B cell (primary cell): Measurements from ENCODE around the gene ADAMTS12. TPM values are rescaled to one million over a fixed set of nuclear protein-coding genes. Genes with fewer than 3 reads are reported as not detected.

Experiments
- ATAC-seq: fragments of 200-7000 bp; cut with Tn5 transposase; one replicate; pipeline ENCODE4 v1.10.0; 2021; ENCODE audit warnings: low read depth, mild to moderate bottlenecking, moderate number of reproducible peaks, moderate library complexity
- CTCF ChIA-PET: fragments of 350-600 bp; sonication (Branson Sonifier 250); formaldehyde crosslinking; loops from one replicate; lab custom pipeline; 2021; ENCODE audit warnings: antibody characterized with exemption, inconsistent platforms; lab: Charles Lee
- POLR2A ChIA-PET: fragments of 350-600 bp; sonication (Branson Sonifier 250); formaldehyde crosslinking; loops from one replicate; lab custom pipeline; 2021; ENCODE audit warnings: antibody characterized with exemption; lab: Charles Lee
- DNase-seq: peaks from one replicate; pipeline ENCODE4 v3.0.0; 2013
- H2AFZ ChIP-seq: 2 replicates; pipeline ENCODE4 v1.6.1; 2012; ENCODE audit warnings: mild to moderate bottlenecking, low read depth, low read length; ENCODE audit not compliant: insufficient read depth, poor library complexity, severe bottlenecking
- H3K27ac ChIP-seq, 2 donors: 1 replicate in 1 of 2; 2 replicates in 1 of 2; pipeline ENCODE4 v1.5.1; 2012 to 2013; ENCODE audit warnings: low read length in 2 of 2, mild to moderate bottlenecking in 2 of 2, moderate library complexity in 1 of 2
- H3K27me3 ChIP-seq, 4 experiments: fragments of 200-600 bp in 1 of 4; sonication (generic) in 1 of 4; replicated peaks in 1 of 4; 1 replicate in 2 of 4; 2 replicates in 2 of 4; pipeline versions ENCODE4 v1.6.1 to v1.7.0; 2013 to 2016; ENCODE audit warnings: low read length in 3 of 4, mild to moderate bottlenecking in 2 of 4, mixed read lengths in 1 of 4, moderate library complexity in 1 of 4; ENCODE audit not compliant: insufficient read depth in 4 of 4, control insufficient read depth in 3 of 4; ENCODE audit errors: control extremely low read depth in 1 of 4
- H3K36me3 ChIP-seq, 2 experiments: replicated peaks in 1 of 2; 1 replicate in 1 of 2; 2 replicates in 1 of 2; pipeline versions ENCODE4 v1.6.1 to v1.7.1; 2013; ENCODE audit warnings: low read length in 1 of 2; ENCODE audit not compliant: insufficient read depth in 2 of 2, control insufficient read depth in 1 of 2; ENCODE audit errors: control extremely low read depth in 1 of 2, extremely low read depth in 1 of 2
- H3K4me1 ChIP-seq, 2 donors: fragments of 200-600 bp in 1 of 2; sonication (generic) in 1 of 2; 1 replicate in 1 of 2; 2 replicates in 1 of 2; pipeline versions ENCODE4 v1.5.1 to v1.6.1; 2013 to 2017; ENCODE audit warnings: low read length in 2 of 2; ENCODE audit not compliant: control insufficient read depth in 2 of 2, insufficient read depth in 2 of 2
- H3K4me2 ChIP-seq: replicated peaks from 2 replicates; pipeline ENCODE3; 2012; ENCODE audit warnings: mild to moderate bottlenecking, low read depth, low read length; ENCODE audit not compliant: poor library complexity, severe bottlenecking
- H3K4me3 ChIP-seq, 5 experiments: fragments of 200-600 bp in 1 of 5; sonication (generic) in 1 of 5; 1 replicate in 3 of 5; 2 replicates in 2 of 5; pipeline versions ENCODE4 v1.5.1 to v1.7.0; 2011 to 2016; ENCODE audit warnings: low read length in 4 of 5, mild to moderate bottlenecking in 4 of 5, low read depth in 2 of 5, control low read depth in 1 of 5, moderate library complexity in 1 of 5; ENCODE audit not compliant: insufficient read depth in 1 of 5; ENCODE audit errors: control extremely low read depth in 1 of 5, extremely low read depth in 1 of 5
- H3K79me2 ChIP-seq: fragments of 200-600 bp; sonication (generic); one replicate; pipeline ENCODE4 v1.6.0; 2016; ENCODE audit warnings: low read length; ENCODE audit not compliant: control insufficient read depth, insufficient read depth
- H3K9ac ChIP-seq: fragments of 200-600 bp; sonication (generic); 2 replicates; pipeline ENCODE4 v1.6.1; 2017; ENCODE audit warnings: mild to moderate bottlenecking, low read length, moderate library complexity
- H3K9me3 ChIP-seq, 3 donors: one replicate each; pipeline versions ENCODE4 v1.6.1 to v1.7.1; 2013; ENCODE audit warnings: low read length in 2 of 3; ENCODE audit not compliant: control insufficient read depth in 2 of 3, insufficient read depth in 1 of 3; ENCODE audit errors: control extremely low read depth in 1 of 3
- H4K20me1 ChIP-seq: 2 replicates; pipeline ENCODE4 v1.6.0; 2012; ENCODE audit warnings: mild to moderate bottlenecking, low read length; ENCODE audit not compliant: insufficient read depth, control insufficient read depth, poor library complexity, severe bottlenecking
- H3K27ac Mint-ChIP-seq: one replicate; pipeline ENCODE4 v1.8.0; 2021; ENCODE audit warnings: mixed read lengths
- H3K27me3 Mint-ChIP-seq: one replicate; pipeline ENCODE4 v1.8.0; 2021; ENCODE audit warnings: mixed read lengths
- H3K4me1 Mint-ChIP-seq: one replicate; pipeline ENCODE4 v1.8.0; 2021; ENCODE audit warnings: mixed read lengths
- H3K4me3 Mint-ChIP-seq: one replicate; pipeline ENCODE4 v1.8.0; 2021; ENCODE audit warnings: mixed read lengths
- H3K9me3 Mint-ChIP-seq: one replicate; pipeline ENCODE4 v1.8.0; 2022; ENCODE audit warnings: mixed read lengths; ENCODE audit not compliant: insufficient read depth
- CTCF ChIP-seq: fragments of 200-600 bp; IDR thresholded peaks from one replicate; pipeline ENCODE4 v1.8.0; 2022; ENCODE audit warnings: antibody characterized with exemption, mild to moderate bottlenecking
- EZH2 ChIP-seq: IDR thresholded peaks from 2 replicates; pipeline ENCODE4 v1.6.1; 2012; ENCODE audit warnings: borderline replicate concordance, low read depth, mild to moderate bottlenecking, moderate library complexity, low read length; ENCODE audit not compliant: insufficient read depth, poor library complexity, severe bottlenecking
- WGBS: methylation state at CpG from one replicate; pipeline ENCODE4 v1.1.5; 2013; ENCODE audit warnings: missing lambda C conversion rate; ENCODE audit not compliant: insufficient coverage; 5-methylcytosine and 5-hydroxymethylcytosine counted together
- intact Hi-C: fragments of 100-400 bp; cut with micrococcal nuclease; formaldehyde crosslinking; loops from one replicate; pipeline ENCODE4 v1.10.0; 2022
- polyA plus RNA-seq: library from polyadenylated mRNA; depleted of rRNA; stranded (reverse); fragments of >200 nt; gene quantifications from 2 replicates; pipeline ENCODE4 v1.2.3, GENCODE V29; 2012
- total RNA-seq, 2 donors: library from RNA; stranded (reverse); fragments of 120-200 nt in 1 of 2; gene quantifications; 1 replicate in 1 of 2; 2 replicates in 1 of 2; pipeline versions ENCODE4 v1.2.3 to v1.2.4, GENCODE V29; 2013 to 2022

Gene ADAMTS12
- total and polyA plus RNA-seq, 2 donors (not counting 1 experiment from before 2014, with no cell fraction given), result not detected

- ChIA-PET CTCF (no interaction called here), POLR2A (no interaction called here)
- Mint-ChIP-seq H3K4me1 (no peaks in the 10 kb centered on the region), H3K9me3 (no peaks in the 10 kb centered on the region), H3K27ac (no peak overlapping the region), H3K4me3 (no peak overlapping the region), H3K27me3 (peaks cover 4% of the 10 kb centered on the region)
- intact Hi-C loops, result no loop called here
- no peak overlapping the region for H3K4me2 ChIP-seq
- H3K4me1 ChIP-seq, result no peaks in the 10 kb centered on the region
- DNase-seq, result no peak
- peaks cover 0 to 3% (median 0%) of the 10 kb centered on the region in 3 donors for H3K9me3 ChIP-seq
- no peak overlapping the region for H2AFZ ChIP-seq
- peaks cover 0 to 3% (median 0%) of the 10 kb centered on the region in 4 experiments for H3K27me3 ChIP-seq
- WGBS, result 94% methylated on average over 3 of the region's 6 CpGs
- H3K27ac ChIP-seq, result no peak overlapping the region
- no peak overlapping the region for H3K4me3 ChIP-seq
- no peaks in the 10 kb centered on the region for H3K79me2 ChIP-seq
- TF ChIP-seq CTCF (no peak), EZH2 (no peak)
- no peaks in the 10 kb centered on the region for H4K20me1 ChIP-seq
- H3K36me3 ChIP-seq, result no peaks in the 10 kb centered on the region
- H3K9ac ChIP-seq, result no peak overlapping the region
- no peak for ATAC-seq
These were observed 152.8 kb downstream of the ADAMTS12 start for GRCh38 chr5:33738967-33739366.

- no peaks in the 10 kb centered on the region for H3K4me1 ChIP-seq
- H3K9ac ChIP-seq, result no peak overlapping the region
- no peak overlapping the region for H3K4me3 ChIP-seq
- H3K27me3 ChIP-seq, result peaks cover 0 to 3% (median 0%) of the 10 kb centered on the region in 4 experiments
- H3K9me3 ChIP-seq, result peaks cover 0 to 3% (median 0%) of the 10 kb centered on the region in 3 donors
- H3K27ac ChIP-seq, result no peak overlapping the region
- DNase-seq (no peak), ATAC-seq (no peak)
- 100% methylated on average over 1 of the region's 3 CpGs for WGBS
- intact Hi-C loops, result no loop called here
- ChIA-PET POLR2A (no interaction called here), CTCF (no interaction called here)
- no peak overlapping the region for H2AFZ ChIP-seq
- H3K4me2 ChIP-seq, result no peak overlapping the region
- H4K20me1 ChIP-seq, result no peaks in the 10 kb centered on the region
- no peak overlapping the region for H3K4me3 Mint-ChIP-seq
- no peaks in the 10 kb centered on the region for H3K36me3 ChIP-seq
- H3K9me3 Mint-ChIP-seq, result no peaks in the 10 kb centered on the region
- H3K4me1 Mint-ChIP-seq, result no peaks in the 10 kb centered on the region
- peaks cover 4% of the 10 kb centered on the region for H3K27me3 Mint-ChIP-seq
- TF ChIP-seq EZH2 (no peak), CTCF (no peak)
- H3K27ac Mint-ChIP-seq, result no peak overlapping the region
- no peaks in the 10 kb centered on the region for H3K79me2 ChIP-seq
These were observed 153.7 kb downstream of the ADAMTS12 start for GRCh38 chr5:33738097-33738496.
